ENCODE data around the gene HOXB8.

- TF ChIP-seq, protein P1, sequence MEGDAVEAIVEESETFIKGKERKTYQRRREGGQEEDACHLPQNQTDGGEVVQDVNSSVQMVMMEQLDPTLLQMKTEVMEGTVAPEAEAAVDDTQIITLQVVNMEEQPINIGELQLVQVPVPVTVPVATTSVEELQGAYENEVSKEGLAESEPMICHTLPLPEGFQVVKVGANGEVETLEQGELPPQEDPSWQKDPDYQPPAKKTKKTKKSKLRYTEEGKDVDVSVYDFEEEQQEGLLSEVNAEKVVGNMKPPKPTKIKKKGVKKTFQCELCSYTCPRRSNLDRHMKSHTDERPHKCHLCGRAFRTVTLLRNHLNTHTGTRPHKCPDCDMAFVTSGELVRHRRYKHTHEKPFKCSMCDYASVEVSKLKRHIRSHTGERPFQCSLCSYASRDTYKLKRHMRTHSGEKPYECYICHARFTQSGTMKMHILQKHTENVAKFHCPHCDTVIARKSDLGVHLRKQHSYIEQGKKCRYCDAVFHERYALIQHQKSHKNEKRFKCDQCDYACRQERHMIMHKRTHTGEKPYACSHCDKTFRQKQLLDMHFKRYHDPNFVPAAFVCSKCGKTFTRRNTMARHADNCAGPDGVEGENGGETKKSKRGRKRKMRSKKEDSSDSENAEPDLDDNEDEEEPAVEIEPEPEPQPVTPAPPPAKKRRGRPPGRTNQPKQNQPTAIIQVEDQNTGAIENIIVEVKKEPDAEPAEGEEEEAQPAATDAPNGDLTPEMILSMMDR (IDR thresholded peaks at IDR 0.05): no peak
- TF ChIP-seq POLR2A (IDR thresholded peaks at IDR 0.05): no peak
Observed at GRCh38 chr17:48631693-48632578, 16.8 kb upstream of the HOXB8 start.
